GM21360 (cell line): ENCODE results near the gene SMIM44.

Experiments
- ATAC-seq: cut with Tn5 transposase; IDR thresholded peaks from one replicate; pipeline ENCODE4 v1.9.1; 2021; ENCODE audit warnings: mild to moderate bottlenecking, moderate library complexity; ENCODE audit not compliant: unreplicated experiment

Gene SMIM44

GRCh38 chr19:3501780-3502179 is 18.5 kb upstream of the SMIM44 start:
- no peak for ATAC-seq

GRCh38 chr19:3500429-3501101 is 17.3 kb upstream of the SMIM44 start, which contains the start of gene DOHH:
Gene DOHH, minus strand, starts transcription at chr19:3500674. Its CDS starts 3,860 bp downstream, at chr19:3496814.
- peak; percentile 82 for ATAC-seq

GRCh38 chr19:3499738-3500428 is 16.6 kb upstream of the SMIM44 start:
- no peak for ATAC-seq

GRCh38 chr19:3497757-3498520 is 14.7 kb upstream of the SMIM44 start:
- ATAC-seq, result no peak

GRCh38 chr19:3496392-3497273 is 13.4 kb upstream of the SMIM44 start:
- no peak for ATAC-seq

GRCh38 chr19:3494559-3494958 is 11.3 kb upstream of the SMIM44 start:
- ATAC-seq, result no peak

GRCh38 chr19:3494051-3494450 is 10.8 kb upstream of the SMIM44 start:
- no peak for ATAC-seq

GRCh38 chr19:3493651-3494050 is 10.4 kb upstream of the SMIM44 start:
- ATAC-seq, result no peak

GRCh38 chr19:3492919-3493318 is 9.7 kb upstream of the SMIM44 start:
- ATAC-seq, result no peak

GRCh38 chr19:3492131-3492839 is 9.0 kb upstream of the SMIM44 start:
- no peak for ATAC-seq

- no peak for ATAC-seq
Measured at GRCh38 chr19:3491396-3492119, 8.3 kb upstream of the SMIM44 start.

GRCh38 chr19:3482507-3483225 is 575 bp downstream of the SMIM44 start:
- no peak for ATAC-seq

- ATAC-seq, result no peak
Measured at GRCh38 chr19:3481241-3482090, 1.8 kb downstream of the SMIM44 start.

- no peak for ATAC-seq
Measured at GRCh38 chr19:3480383-3481091, 2.7 kb downstream of the SMIM44 start, which contains the start of gene SMIM24. Gene SMIM24, minus strand, starts transcription at chr19:3480525. Its CDS starts 62 bp downstream, at chr19:3480463.

- ATAC-seq, result no peak
Measured at GRCh38 chr19:3479834-3480215, 3.4 kb downstream of the SMIM44 start.

- no peak for ATAC-seq
Measured at GRCh38 chr19:3479177-3479833, 3.9 kb downstream of the SMIM44 start.
